GM12878 (cell line): Measurements from ENCODE around the gene ADCY10. TPM values are rescaled to one million over a fixed set of nuclear protein-coding genes. Genes with fewer than 3 reads are reported as not detected.

Source experiments
- HDGF ChIP-seq: fragments of 450-650 bp; IDR thresholded peaks from 2 replicates; pipeline ENCODE4 v1.6.1; 2016; ENCODE audit warnings: antibody characterized with exemption
- POLR2AphosphoS5 ChIP-seq: IDR thresholded peaks from 2 replicates; pipeline ENCODE4 v1.6.1; 2011; ENCODE audit warnings: mild to moderate bottlenecking, low read length, inconsistent platforms
- TBL1XR1 ChIP-seq: IDR thresholded peaks from 2 replicates; pipeline ENCODE4 v1.6.1; 2012; ENCODE audit warnings: low read depth, low read length, improper control_type of control experiment
- polyA plus RNA-seq, 11 experiments: library from polyadenylated mRNA; depleted of rRNA in 4 of 11; unstranded in 6 of 11; stranded (reverse) in 5 of 11; fragments of >200 nt; fragmentation: Nextera tagmentation in 4 of 11; fragmentation: Illumina TruSeq in 1 of 11; extraction: Ambion mirVana in 4 of 11; extraction: Trizol in 1 of 11; gene quantifications; 1 replicate in 1 of 11; 2 replicates in 10 of 11; pipeline versions ENCODE4 v1.2.1 to v1.2.3, GENCODE V29; 2011 to 2016; ENCODE audit warnings: inconsistent platforms in 2 of 11, missing spikeins in 2 of 11, low read depth in 1 of 11
- total RNA-seq, 4 experiments: library from RNA; depleted of rRNA in 3 of 4; stranded (reverse); fragments of >200 nt in 3 of 4; fragmentation: Illumina TruSeq in 1 of 4; extraction: Trizol in 1 of 4; gene quantifications; 2 replicates each; pipeline versions ENCODE4 v1.2.1 to v1.2.3, GENCODE V29; 2013 to 2021
- TF ChIP-seq, protein P1 (sequence below): fragments of 450-650 bp; IDR thresholded peaks from 2 replicates; pipeline ENCODE4 v1.6.1; 2016; ENCODE audit warnings: mild to moderate bottlenecking
- TF ChIP-seq, protein P2 (sequence below): IDR thresholded peaks from 2 replicates; pipeline ENCODE4 v1.6.1; 2012; ENCODE audit warnings: mild to moderate bottlenecking, low read depth, low read length
- TF ChIP-seq, protein P3 (sequence below): fragments of 450-650 bp; formaldehyde crosslinking; IDR thresholded peaks from 2 replicates; pipeline ENCODE4 v1.5.0; 2022; ENCODE audit warnings: mild to moderate bottlenecking, missing genetic modification characterization

The ADCY10 gene
- total and polyA plus RNA-seq, 10 of the 15 experiments (the other 5 are each of a cell fraction or from before 2014, with no cell fraction given) = 0.13 to 0.22 TPM; not detected in 8

DNA sequence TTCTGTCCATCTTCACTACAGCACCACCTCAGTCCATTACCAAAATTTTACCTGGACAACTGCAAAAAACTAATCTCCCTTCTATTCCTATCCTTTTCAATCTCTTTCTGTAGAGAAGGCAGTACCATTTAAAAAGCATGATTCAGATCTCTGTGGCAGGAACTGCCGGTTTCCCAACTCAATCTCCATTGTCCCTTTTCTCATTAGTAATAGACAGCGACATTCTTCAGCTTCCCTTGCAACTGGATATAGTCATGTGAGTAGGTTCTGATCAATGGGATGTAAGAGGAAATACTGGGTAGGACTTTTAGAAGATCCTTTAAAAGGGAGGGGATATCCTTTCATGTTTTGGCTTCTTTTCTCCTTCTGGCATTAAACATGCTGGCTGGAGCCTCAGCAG, 74.9 kb downstream of the ADCY10 start (continued):
- TF ChIP-seq, protein P1, sequence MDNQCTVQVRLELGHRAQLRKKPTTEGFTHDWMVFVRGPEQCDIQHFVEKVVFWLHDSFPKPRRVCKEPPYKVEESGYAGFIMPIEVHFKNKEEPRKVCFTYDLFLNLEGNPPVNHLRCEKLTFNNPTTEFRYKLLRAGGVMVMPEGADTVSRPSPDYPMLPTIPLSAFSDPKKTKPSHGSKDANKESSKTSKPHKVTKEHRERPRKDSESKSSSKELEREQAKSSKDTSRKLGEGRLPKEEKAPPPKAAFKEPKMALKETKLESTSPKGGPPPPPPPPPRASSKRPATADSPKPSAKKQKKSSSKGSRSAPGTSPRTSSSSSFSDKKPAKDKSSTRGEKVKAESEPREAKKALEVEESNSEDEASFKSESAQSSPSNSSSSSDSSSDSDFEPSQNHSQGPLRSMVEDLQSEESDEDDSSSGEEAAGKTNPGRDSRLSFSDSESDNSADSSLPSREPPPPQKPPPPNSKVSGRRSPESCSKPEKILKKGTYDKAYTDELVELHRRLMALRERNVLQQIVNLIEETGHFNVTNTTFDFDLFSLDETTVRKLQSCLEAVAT = no peak
- TF ChIP-seq HDGF (no peak), POLR2AphosphoS5 (no peak), TBL1XR1 (no peak)
- TF ChIP-seq, protein P2, sequence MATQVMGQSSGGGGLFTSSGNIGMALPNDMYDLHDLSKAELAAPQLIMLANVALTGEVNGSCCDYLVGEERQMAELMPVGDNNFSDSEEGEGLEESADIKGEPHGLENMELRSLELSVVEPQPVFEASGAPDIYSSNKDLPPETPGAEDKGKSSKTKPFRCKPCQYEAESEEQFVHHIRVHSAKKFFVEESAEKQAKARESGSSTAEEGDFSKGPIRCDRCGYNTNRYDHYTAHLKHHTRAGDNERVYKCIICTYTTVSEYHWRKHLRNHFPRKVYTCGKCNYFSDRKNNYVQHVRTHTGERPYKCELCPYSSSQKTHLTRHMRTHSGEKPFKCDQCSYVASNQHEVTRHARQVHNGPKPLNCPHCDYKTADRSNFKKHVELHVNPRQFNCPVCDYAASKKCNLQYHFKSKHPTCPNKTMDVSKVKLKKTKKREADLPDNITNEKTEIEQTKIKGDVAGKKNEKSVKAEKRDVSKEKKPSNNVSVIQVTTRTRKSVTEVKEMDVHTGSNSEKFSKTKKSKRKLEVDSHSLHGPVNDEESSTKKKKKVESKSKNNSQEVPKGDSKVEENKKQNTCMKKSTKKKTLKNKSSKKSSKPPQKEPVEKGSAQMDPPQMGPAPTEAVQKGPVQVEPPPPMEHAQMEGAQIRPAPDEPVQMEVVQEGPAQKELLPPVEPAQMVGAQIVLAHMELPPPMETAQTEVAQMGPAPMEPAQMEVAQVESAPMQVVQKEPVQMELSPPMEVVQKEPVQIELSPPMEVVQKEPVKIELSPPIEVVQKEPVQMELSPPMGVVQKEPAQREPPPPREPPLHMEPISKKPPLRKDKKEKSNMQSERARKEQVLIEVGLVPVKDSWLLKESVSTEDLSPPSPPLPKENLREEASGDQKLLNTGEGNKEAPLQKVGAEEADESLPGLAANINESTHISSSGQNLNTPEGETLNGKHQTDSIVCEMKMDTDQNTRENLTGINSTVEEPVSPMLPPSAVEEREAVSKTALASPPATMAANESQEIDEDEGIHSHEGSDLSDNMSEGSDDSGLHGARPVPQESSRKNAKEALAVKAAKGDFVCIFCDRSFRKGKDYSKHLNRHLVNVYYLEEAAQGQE = no peak
- TF ChIP-seq, protein P3, sequence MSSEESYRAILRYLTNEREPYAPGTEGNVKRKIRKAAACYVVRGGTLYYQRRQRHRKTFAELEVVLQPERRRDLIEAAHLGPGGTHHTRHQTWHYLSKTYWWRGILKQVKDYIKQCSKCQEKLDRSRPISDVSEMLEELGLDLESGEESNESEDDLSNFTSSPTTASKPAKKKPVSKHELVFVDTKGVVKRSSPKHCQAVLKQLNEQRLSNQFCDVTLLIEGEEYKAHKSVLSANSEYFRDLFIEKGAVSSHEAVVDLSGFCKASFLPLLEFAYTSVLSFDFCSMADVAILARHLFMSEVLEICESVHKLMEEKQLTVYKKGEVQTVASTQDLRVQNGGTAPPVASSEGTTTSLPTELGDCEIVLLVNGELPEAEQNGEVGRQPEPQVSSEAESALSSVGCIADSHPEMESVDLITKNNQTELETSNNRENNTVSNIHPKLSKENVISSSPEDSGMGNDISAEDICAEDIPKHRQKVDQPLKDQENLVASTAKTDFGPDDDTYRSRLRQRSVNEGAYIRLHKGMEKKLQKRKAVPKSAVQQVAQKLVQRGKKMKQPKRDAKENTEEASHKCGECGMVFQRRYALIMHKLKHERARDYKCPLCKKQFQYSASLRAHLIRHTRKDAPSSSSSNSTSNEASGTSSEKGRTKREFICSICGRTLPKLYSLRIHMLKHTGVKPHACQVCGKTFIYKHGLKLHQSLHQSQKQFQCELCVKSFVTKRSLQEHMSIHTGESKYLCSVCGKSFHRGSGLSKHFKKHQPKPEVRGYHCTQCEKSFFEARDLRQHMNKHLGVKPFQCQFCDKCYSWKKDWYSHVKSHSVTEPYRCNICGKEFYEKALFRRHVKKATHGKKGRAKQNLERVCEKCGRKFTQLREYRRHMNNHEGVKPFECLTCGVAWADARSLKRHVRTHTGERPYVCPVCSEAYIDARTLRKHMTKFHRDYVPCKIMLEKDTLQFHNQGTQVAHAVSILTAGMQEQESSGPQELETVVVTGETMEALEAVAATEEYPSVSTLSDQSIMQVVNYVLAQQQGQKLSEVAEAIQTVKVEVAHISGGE (CRISPR knock-in tag) = no peak
- TF ChIP-seq, all 136 proteins: peak for 0
